NT2/D1 (cell line): Measurements from ENCODE around the gene SRP68.

Experiments used
- DNase-seq: peaks from one replicate; pipeline ENCODE4 v3.0.0-alpha.2; 2011; ENCODE audit warnings: low read depth, low spot score
- H3K27me3 ChIP-seq: 2 replicates; pipeline ENCODE4 v1.6.0; 2011; ENCODE audit warnings: mild to moderate bottlenecking; ENCODE audit not compliant: insufficient read length, insufficient read depth
- H3K36me3 ChIP-seq: 2 replicates; pipeline ENCODE4 v1.6.1; 2011; ENCODE audit warnings: mild to moderate bottlenecking, low read length, mixed read lengths; ENCODE audit not compliant: insufficient read depth, insufficient read length
- H3K4me1 ChIP-seq: 2 replicates; pipeline ENCODE4 v1.5.1; 2011; ENCODE audit not compliant: insufficient read depth, insufficient read length
- H3K4me3 ChIP-seq: 2 replicates; pipeline ENCODE4 v1.5.1; 2011; ENCODE audit warnings: low read depth; ENCODE audit not compliant: insufficient read length
- H3K9ac ChIP-seq: 2 replicates; pipeline ENCODE4 v1.6.0; 2011; ENCODE audit warnings: low read depth; ENCODE audit not compliant: insufficient read length
- H3K9me3 ChIP-seq: 2 replicates; pipeline ENCODE4 v1.5.1; 2011; ENCODE audit warnings: mild to moderate bottlenecking, low read length; ENCODE audit not compliant: insufficient read depth
- SUZ12 ChIP-seq: IDR thresholded peaks from 2 replicates; pipeline ENCODE4 v1.6.1; 2011; ENCODE audit not compliant: insufficient read length, insufficient read depth; ENCODE audit errors: extremely low read depth
- YY1 ChIP-seq: IDR thresholded peaks from 2 replicates; pipeline ENCODE4 v1.6.1; 2011; ENCODE audit not compliant: insufficient read length, insufficient read depth
- ZNF274 ChIP-seq: IDR thresholded peaks from 2 replicates; pipeline ENCODE4 v1.6.1; 2011; ENCODE audit warnings: mild to moderate bottlenecking, low read depth, low read length

SRP68 gene

DNA sequence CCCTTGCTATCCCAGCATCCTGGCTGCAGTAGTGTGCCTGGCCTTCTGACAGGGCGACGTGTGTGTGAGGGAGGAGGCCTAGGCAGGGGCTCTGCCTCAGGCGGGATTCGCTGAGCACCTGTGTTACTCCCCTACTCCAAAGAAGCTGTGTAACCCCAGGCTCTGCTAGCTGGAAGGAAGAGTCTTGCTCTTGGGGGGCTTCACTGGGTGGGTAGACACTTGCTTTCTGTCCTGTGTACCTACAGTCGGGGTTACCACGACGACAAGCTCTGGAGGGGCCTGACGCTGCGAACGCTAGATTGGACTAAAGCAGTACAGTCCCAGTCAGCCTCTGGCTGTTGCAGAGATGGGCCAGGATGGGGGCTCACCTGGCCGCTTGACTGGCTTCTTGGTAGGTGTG is 21.7 kb upstream of the SRP68 start:
- H3K36me3 ChIP-seq: peaks cover 81% of the 10 kb centered on the region

DNA sequence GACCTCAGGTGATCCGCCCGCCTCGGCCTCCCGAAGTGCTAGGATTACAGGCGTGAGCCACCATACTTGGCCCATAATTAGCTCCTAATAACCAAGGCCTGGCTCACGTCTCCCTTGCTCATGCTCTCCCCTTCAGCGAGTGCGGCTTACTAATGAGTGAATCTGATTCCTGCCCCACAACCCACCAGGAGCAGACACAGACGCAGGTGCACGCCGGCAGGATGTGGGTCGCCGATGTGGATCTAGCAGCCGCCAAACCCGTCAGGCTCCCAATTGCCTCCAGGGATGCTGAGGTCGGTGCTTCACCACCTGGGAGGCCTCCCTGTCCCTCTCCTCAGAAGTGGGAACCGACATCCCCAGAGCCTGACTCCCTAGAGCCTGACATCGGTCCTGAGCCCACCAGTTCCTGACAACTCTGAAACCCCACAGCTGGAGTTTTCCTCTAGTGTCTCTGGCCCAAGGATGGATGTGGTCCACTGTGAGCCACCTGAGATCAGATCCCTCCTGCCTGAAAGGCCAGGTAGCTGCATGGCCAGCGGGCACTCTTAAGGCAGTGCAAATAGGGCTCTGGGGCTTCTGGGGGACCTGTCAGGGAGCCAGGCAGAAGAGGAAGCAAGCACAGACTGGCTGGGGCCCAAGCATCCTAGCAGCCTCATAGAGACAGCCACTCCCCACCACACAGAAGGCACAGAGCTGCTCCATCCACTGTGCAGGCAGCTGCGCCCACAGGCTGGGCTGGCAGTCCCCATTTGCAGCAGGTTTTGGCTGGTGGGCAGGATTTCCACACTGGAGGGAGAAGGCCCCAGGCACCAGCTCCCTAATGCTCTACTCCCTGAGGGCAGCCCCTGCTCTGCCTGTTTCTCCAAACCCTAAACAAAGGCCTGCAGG is 20.5 kb upstream of the SRP68 start:
- Histone ChIP-seq H3K27me3 (no peaks in the 10 kb centered on the region), H3K4me3 (no peak overlapping the region), H3K4me1 (peaks cover 3% of the 10 kb centered on the region), H3K9ac (no peak overlapping the region), H3K9me3 (no peaks in the 10 kb centered on the region), H3K36me3 (peaks cover 89% of the 10 kb centered on the region)
- no peak for DNase-seq
- no peak for TF ChIP-seq YY1
- TF ChIP-seq SUZ12: no peak
- TF ChIP-seq ZNF274: no peak

More for the DNA sequence above, 21.7 kb upstream of the SRP68 start:
- no peak for DNase-seq
- H3K4me1 ChIP-seq: peaks cover 2% of the 10 kb centered on the region
- no peak for TF ChIP-seq YY1
- no peak for TF ChIP-seq ZNF274
- TF ChIP-seq SUZ12: no peak
- H3K27me3 ChIP-seq: no peaks in the 10 kb centered on the region
- no peak overlapping the region for H3K9ac ChIP-seq
- no peaks in the 10 kb centered on the region for H3K9me3 ChIP-seq
- no peak overlapping the region for H3K4me3 ChIP-seq

- no peak for DNase-seq
- peaks cover 91% of the 10 kb centered on the region for H3K36me3 ChIP-seq
- no peaks in the 10 kb centered on the region for H3K9me3 ChIP-seq
- H3K9ac ChIP-seq: no peak overlapping the region
- no peaks in the 10 kb centered on the region for H3K27me3 ChIP-seq
- H3K4me1 ChIP-seq: peaks cover 3% of the 10 kb centered on the region
- TF ChIP-seq SUZ12: no peak
- TF ChIP-seq ZNF274: no peak
- TF ChIP-seq YY1: no peak
- H3K4me3 ChIP-seq: no peak overlapping the region
Measured at GRCh38 chr17:76091526-76092286, 19.4 kb upstream of the SRP68 start.

DNA sequence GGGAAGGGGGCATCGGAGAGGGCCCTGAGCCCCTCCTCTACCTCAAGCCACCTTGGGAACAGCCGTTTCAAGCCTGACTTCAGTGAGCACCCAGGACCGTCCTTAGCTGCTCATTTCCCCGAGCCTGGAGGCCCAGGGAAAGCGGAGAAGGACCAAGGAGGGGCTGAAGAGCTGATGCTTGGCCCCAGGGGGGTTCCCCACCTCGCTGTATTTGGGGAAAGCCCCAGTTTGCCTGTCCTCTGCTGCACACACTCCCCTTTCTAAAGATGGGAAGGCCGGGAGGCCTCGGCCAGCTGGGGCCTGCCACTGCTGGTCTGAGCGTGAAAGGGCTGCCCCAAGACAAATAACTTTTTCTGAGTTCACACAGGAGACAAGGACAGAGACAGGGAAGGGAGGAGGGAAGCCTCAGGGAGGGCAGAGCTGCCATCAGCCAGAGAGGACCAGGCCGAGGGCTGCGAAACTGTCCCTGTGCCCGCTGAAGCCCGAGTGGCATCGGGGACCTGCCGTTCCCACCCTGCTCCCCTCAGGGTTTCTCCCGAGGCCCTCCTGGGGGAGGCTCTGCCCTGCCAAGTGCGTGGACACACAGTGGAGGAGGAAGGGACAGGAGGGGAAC is 18.3 kb upstream of the SRP68 start:
- H3K36me3 ChIP-seq: peaks cover 91% of the 10 kb centered on the region
- H3K9me3 ChIP-seq: no peaks in the 10 kb centered on the region
- no peak for DNase-seq
- H3K4me1 ChIP-seq: peaks cover 3% of the 10 kb centered on the region
- no peak overlapping the region for H3K4me3 ChIP-seq
- no peak for TF ChIP-seq SUZ12
- TF ChIP-seq YY1: no peak
- no peak for TF ChIP-seq ZNF274
- peak overlapping the region; percentile 56 for H3K9ac ChIP-seq
- H3K27me3 ChIP-seq: no peaks in the 10 kb centered on the region

GRCh38 chr17:76089680-76090516 is 17.6 kb upstream of the SRP68 start:
- Histone ChIP-seq H3K36me3 (peaks cover 95% of the 10 kb centered on the region), H3K4me1 (peaks cover 3% of the 10 kb centered on the region), H3K9ac (no peak overlapping the region), H3K9me3 (no peaks in the 10 kb centered on the region), H3K27me3 (no peaks in the 10 kb centered on the region), H3K4me3 (no peak overlapping the region)
- DNase-seq: no peak
- TF ChIP-seq YY1 (no peak), ZNF274 (no peak), SUZ12 (no peak)

DNA sequence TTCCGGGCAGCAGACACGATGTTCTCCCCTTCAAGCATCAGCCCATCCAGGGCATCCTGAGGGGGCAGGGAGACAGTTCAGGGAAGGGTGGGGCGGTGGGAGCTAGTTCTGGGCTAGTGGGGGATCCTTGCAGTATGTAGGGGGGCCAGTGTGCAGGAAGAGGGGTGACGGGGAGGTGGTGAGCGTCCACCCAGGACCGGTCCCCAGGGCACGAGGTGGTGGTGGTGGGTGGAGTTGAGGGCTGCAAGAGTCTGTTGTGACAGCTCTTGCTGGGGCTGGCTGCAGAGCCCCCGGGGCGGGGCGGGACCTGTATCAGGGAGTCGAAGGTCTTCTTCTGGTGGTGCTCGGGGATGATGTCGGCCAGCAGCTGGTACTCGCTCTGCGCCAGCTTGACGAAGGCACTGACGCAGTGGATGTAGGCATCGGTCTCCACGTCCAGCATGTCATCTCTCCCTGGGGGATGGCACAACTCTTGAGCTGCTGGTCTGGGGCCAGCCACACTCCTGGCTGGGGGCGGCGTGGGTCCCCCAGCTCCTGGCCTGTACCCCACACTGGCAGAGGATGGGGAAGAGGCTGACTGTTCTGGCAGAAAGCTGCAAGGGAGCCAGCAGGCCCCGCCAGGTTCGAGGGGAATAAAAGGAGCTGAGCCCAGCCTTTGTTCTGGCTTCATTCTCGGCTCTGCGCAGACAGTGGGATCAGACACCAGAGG is 16.7 kb upstream of the SRP68 start:
- DNase-seq: no peak
- TF ChIP-seq SUZ12 (no peak), ZNF274 (no peak), YY1 (no peak)
- Histone ChIP-seq H3K27me3 (no peaks in the 10 kb centered on the region), H3K36me3 (peaks cover 96% of the 10 kb centered on the region), H3K4me1 (peaks cover 5% of the 10 kb centered on the region), H3K9ac (no peak overlapping the region), H3K9me3 (no peaks in the 10 kb centered on the region), H3K4me3 (no peak overlapping the region)
